ENCODE results near the gene NT5C3A.

GRCh38 chr7:33038639-33039038 is 23.9 kb downstream of the NT5C3A start:
- TF ChIP-seq CTCF (IDR thresholded peaks at IDR 0.05) = no peak
- no peak for TF ChIP-seq POLR2A (IDR thresholded peaks at IDR 0.05)
